Activated naive CD8-positive, alpha-beta T cell treated with anti-CD3 and anti-CD28 coated beads, Interleukin-2, amount 50 U/mL, for 24 hours (primary cell): ENCODE results near the gene IFT122.
"Not testable (repeated sequence)": the region's sequence is repeated elsewhere in the genome, so short reads cannot be mapped to it uniquely, and the experiment has no call there.

ENCODE experiments used
- ATAC-seq: fragments of 150-1000 bp; cut with Tn5 transposase; one replicate; pipeline ENCODE4 v1.10.0; 2021
- DNase-seq: peaks from one replicate; pipeline ENCODE4 v3.0.0; 2021
- H3K27ac Mint-ChIP-seq: one replicate; pipeline ENCODE4 v1.8.0; 2021; ENCODE audit warnings: mild to moderate bottlenecking, mixed read lengths
- H3K27me3 Mint-ChIP-seq: one replicate; pipeline ENCODE4 v1.8.0; 2021; ENCODE audit warnings: mixed read lengths
- H3K36me3 Mint-ChIP-seq: one replicate; pipeline ENCODE4 v1.8.0; 2021; ENCODE audit warnings: low read depth, mixed read lengths
- H3K4me1 Mint-ChIP-seq: one replicate; pipeline ENCODE4 v1.8.0; 2021; ENCODE audit warnings: mixed read lengths
- H3K4me3 Mint-ChIP-seq: one replicate; pipeline ENCODE4 v1.8.0; 2021; ENCODE audit warnings: mild to moderate bottlenecking, moderate library complexity, mixed read lengths
- H3K9me3 Mint-ChIP-seq: one replicate; pipeline ENCODE4 v1.8.0; 2021; ENCODE audit warnings: mixed read lengths

Gene IFT122

GRCh38 chr3:129485721-129486663, 46.0 kb downstream of the IFT122 start:
- Mint-ChIP-seq H3K27me3 (no peaks in the 10 kb centered on the region), H3K9me3 (no peaks in the 10 kb centered on the region), H3K4me3 (no peak overlapping the region), H3K4me1 (peaks cover 10% of the 10 kb centered on the region), H3K27ac (no peak overlapping the region), H3K36me3 (no peaks in the 10 kb centered on the region)
- DNase-seq (no peak), ATAC-seq (no peak)

DNA sequence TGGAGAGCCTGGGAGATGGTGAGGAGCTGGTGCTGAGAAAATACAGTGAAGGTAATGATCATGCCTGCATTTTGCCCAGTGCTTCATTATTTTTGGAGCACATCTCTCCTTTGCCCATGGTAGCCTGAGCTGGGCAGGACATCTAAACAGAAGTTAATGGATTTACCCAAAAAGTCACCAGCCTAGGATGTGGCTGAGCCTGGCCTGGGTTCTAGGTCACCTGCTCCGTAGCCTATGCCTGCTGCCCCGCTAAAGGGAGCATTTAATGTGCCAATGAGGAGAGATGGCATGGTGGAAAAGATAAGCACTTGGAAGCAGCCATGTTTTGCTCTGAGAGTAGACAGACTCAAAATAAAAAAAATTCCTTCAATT, 46.6 kb downstream of the IFT122 start:
- Mint-ChIP-seq H3K27ac (no peak overlapping the region), H3K4me1 (peaks cover 7% of the 10 kb centered on the region), H3K9me3 (no peaks in the 10 kb centered on the region), H3K27me3 (no peaks in the 10 kb centered on the region), H3K4me3 (no peak overlapping the region), H3K36me3 (no peaks in the 10 kb centered on the region)
- DNase-seq (no peak), ATAC-seq (no peak)

- Mint-ChIP-seq H3K27me3 (no peaks in the 10 kb centered on the region), H3K4me1 (peaks cover under 1% of the 10 kb centered on the region), H3K4me3 (no peak overlapping the region), H3K36me3 (no peaks in the 10 kb centered on the region), H3K9me3 (no peaks in the 10 kb centered on the region), H3K27ac (no peak overlapping the region)
- no peak for DNase-seq
- ATAC-seq = no peak
These were observed 47.3 kb downstream of the IFT122 start for GRCh38 chr3:129487183-129487867.

DNA sequence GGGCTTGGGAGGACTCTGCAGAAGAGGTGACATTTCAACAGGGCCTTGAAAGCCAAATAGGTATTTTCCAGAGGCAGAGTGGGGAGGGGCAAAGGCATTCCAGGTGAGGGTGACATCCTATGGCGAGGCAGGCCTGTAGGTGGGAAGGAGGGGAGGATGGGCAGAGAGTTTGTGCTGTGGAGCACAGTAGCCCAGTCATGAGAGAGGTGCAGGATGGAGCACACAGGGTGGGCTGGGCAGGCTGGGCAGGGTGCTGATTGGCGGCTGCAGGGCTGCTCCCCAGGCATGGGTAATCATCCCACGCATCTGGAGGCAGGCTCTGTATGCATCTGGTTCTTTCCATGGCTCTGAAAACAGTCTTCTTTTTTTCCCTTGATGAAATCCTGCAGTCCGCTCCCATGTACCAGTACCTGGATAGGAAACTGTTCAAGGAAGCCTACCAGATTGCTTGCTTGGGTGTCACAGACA, 47.9 kb downstream of the IFT122 start:
- H3K9me3 Mint-ChIP-seq, DNase-seq, ATAC-seq, H3K36me3 Mint-ChIP-seq, H3K4me3 Mint-ChIP-seq, H3K27ac Mint-ChIP-seq, H3K4me1 Mint-ChIP-seq, H3K27me3 Mint-ChIP-seq: not testable (repeated sequence)

GRCh38 chr3:129489258-129489657, 49.2 kb downstream of the IFT122 start:
- not testable (repeated sequence) for ATAC-seq, H3K4me3 Mint-ChIP-seq, H3K9me3 Mint-ChIP-seq, H3K36me3 Mint-ChIP-seq, DNase-seq, H3K27ac Mint-ChIP-seq, H3K4me1 Mint-ChIP-seq, H3K27me3 Mint-ChIP-seq

DNA sequence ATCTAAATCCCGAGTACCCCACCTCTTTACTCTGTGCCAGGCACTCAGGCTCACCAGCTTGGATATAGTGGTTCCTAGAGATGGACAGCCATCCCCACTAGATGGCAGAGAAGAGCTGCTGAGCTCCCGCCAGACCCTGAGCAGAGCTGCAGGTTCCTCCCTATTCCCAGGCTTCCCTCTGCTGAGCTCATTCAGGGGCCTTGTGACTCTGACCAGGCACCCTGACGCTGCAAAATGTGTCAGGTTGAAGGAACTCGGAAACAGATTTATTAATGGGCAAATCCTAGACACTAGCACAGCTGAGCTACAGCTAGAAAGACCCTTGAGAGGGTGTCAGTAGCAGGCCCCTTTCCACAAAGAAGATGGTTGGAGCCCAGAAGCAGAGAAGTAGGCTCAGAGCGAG, 50.2 kb downstream of the IFT122 start:
- DNase-seq = peak; percentile 38
- Mint-ChIP-seq H3K4me3 (no peak overlapping the region), H3K27me3 (no peaks in the 10 kb centered on the region), H3K27ac (no peak overlapping the region), H3K36me3 (no peaks in the 10 kb centered on the region), H3K9me3 (no peaks in the 10 kb centered on the region), H3K4me1 (no peaks in the 10 kb centered on the region)
- ATAC-seq = peak; percentile 90

- H3K9me3 Mint-ChIP-seq, H3K27ac Mint-ChIP-seq, H3K4me3 Mint-ChIP-seq, ATAC-seq, H3K36me3 Mint-ChIP-seq, H3K27me3 Mint-ChIP-seq, H3K4me1 Mint-ChIP-seq, DNase-seq: not testable (repeated sequence)
These were observed 51.1 kb downstream of the IFT122 start for GRCh38 chr3:129491077-129491476.

DNA sequence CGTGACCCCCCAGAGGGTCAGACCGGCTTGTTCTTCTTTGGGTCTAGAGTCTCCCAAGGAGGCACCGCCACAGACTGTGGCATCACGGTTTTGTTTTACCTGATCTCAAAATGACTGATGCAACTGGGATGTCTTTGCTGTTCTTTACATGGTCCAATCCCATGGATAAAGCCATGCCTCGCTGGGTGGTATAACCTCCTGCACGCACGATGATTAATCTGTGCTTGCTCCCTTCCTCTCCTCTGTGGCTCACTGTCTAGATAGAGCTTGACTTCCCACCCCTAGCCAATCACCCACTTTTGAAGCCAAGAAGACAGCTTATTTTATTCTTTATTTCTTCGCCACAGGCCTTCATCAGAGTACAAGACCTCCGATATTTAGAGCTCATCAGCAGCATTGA, 51.8 kb downstream of the IFT122 start:
- no peaks in the 10 kb centered on the region for H3K4me1 Mint-ChIP-seq
- no peaks in the 10 kb centered on the region for H3K27me3 Mint-ChIP-seq
- no peaks in the 10 kb centered on the region for H3K36me3 Mint-ChIP-seq
- no peak overlapping the region for H3K4me3 Mint-ChIP-seq
- no peak for DNase-seq
- no peak overlapping the region for H3K27ac Mint-ChIP-seq
- ATAC-seq = no peak
- H3K9me3 Mint-ChIP-seq = no peaks in the 10 kb centered on the region

GRCh38 chr3:129492691-129493090, 52.7 kb downstream of the IFT122 start:
- Mint-ChIP-seq H3K27me3 (no peaks in the 10 kb centered on the region), H3K27ac (no peak overlapping the region), H3K36me3 (no peaks in the 10 kb centered on the region), H3K4me3 (no peak overlapping the region), H3K9me3 (no peaks in the 10 kb centered on the region), H3K4me1 (no peaks in the 10 kb centered on the region)
- DNase-seq (no peak), ATAC-seq (no peak)

- Mint-ChIP-seq H3K9me3 (no peaks in the 10 kb centered on the region), H3K4me1 (no peaks in the 10 kb centered on the region), H3K36me3 (no peaks in the 10 kb centered on the region), H3K27ac (no peak overlapping the region), H3K4me3 (no peak overlapping the region), H3K27me3 (no peaks in the 10 kb centered on the region)
- no peak for ATAC-seq
- DNase-seq = no peak
These were observed 53.2 kb downstream of the IFT122 start for GRCh38 chr3:129493206-129493605.

DNA sequence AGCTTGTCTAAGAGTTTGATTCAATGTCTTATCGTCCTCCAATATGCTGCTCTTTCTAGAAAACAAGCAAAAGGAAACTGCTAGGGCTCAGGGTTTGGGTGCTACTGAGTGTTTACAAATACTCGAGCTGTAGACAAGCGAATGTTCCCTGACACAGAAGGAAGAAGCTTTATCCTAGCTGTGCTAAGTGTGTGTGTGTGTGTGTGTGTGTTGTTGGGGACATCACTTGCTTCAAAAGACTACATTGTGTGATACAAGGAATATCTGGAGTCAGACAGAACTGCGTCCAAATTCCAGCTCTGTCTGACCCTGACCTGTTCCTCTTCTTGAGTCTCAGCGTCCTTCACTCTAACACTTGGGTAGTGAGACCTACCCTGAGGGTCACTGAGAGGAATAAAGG, 54.5 kb downstream of the IFT122 start:
- not testable (repeated sequence) for ATAC-seq, H3K9me3 Mint-ChIP-seq, H3K27me3 Mint-ChIP-seq, DNase-seq, H3K36me3 Mint-ChIP-seq, H3K27ac Mint-ChIP-seq, H3K4me1 Mint-ChIP-seq, H3K4me3 Mint-ChIP-seq

DNA sequence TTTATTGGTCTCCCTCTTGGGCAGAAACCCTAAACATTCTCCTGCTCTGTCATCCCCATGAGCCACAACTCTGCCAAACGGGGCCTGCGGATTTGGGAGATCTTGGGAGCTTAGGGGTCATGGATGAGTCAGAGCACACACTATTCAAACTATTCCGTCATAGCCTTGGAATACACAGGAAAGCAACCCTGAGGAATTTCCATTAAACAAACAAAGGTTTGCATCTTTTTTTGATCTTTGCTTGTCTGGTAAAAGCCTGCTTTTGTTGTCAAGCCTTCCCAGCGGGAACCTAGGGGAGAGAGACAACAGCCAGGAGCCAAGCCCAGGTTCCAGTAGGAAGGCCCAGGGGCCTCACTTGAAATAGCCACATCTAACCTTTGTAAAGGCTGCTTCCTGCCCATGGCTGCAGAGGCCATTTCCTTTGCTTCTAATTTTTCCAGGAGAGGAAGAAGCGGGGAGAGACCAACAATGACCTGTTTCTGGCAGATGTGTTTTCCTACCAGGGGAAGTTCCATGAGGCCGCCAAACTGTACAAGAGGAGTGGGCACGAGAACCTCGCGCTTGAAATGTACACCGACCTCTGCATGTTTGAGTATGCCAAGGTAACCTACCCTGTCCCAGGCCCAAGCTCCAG, 55.1 kb downstream of the IFT122 start:
- H3K4me3 Mint-ChIP-seq, H3K27ac Mint-ChIP-seq, ATAC-seq, H3K27me3 Mint-ChIP-seq, H3K36me3 Mint-ChIP-seq, H3K9me3 Mint-ChIP-seq, H3K4me1 Mint-ChIP-seq, DNase-seq: not testable (repeated sequence)

DNA sequence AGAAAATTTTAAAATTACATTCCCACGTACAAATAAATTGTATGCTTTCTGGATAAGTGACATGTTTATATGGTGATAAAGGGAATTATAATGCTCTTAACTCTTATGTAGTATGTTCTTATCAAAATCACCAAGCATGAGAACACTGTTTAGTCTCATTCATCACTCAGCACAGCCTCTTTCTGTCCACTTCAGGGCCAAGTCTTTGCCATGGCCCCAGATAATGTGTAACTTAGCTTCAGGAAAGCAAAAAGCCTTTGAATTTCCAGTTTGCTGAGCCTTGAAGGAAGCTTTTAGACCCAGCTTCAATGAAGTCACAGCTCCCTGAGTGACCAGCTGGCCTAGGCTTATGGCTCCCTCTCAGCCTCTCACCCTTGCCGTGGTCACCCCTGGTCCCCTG, 57.9 kb downstream of the IFT122 start:
- not testable (repeated sequence) for H3K9me3 Mint-ChIP-seq, ATAC-seq, H3K36me3 Mint-ChIP-seq, H3K4me1 Mint-ChIP-seq, DNase-seq, H3K27ac Mint-ChIP-seq, H3K4me3 Mint-ChIP-seq, H3K27me3 Mint-ChIP-seq

DNA sequence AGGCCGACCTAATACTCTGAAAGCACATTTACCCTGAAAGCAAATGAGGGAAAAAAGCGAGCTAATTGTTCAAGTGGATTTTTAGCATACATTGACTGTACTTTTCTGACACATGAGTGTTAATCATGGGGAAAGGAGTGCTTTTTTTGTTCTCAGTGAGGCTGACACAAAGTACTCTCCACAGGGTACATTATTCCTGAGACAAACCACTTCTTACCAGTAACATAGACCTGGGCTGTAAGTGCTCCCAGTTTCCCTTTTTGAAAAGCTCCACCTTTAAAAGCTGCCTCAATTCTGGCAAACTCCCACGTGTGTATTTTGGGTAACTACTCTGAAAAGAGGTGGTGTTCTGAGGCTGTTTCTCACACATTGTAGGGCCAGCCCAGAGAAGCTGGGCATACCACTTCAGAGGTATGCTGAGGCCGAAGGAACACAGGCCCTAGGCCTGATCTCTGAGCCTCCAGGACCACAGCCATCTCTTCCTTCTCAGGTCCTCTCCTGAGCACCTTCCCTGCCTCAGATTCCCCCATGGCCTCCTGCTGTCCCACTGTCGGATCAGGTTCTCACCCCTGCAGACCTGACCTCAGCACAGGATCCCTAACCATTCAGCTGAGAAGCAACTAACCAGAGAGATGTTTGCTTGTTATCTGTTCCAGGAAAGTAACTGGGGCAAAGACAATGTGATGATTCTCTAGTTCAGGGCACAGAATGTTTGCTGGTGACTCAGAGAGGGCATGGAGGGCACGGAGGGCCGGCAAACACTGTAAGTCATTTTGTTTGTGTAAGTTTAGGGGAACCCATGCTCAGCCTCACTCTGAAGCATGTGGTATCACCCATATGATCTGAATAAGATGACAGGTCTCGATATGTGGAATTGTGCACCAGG, 58.8 kb downstream of the IFT122 start:
- H3K9me3 Mint-ChIP-seq, H3K27me3 Mint-ChIP-seq, H3K27ac Mint-ChIP-seq, ATAC-seq, DNase-seq, H3K36me3 Mint-ChIP-seq, H3K4me3 Mint-ChIP-seq, H3K4me1 Mint-ChIP-seq: not testable (repeated sequence)
